Measurements from ENCODE around the gene PHLDB1.
"Not testable (repeated sequence)": the region's sequence is repeated elsewhere in the genome, so short reads cannot be mapped to it uniquely, and the experiment has no call there.

Gene PHLDB1

GRCh38 chr11:118607401-118608359 lies at the start of gene PHLDB1:
Gene PHLDB1 (plus strand): TSS chr11:118607615. CDS start chr11:118613837, 6,222 bp downstream.
- no peak for DNase-seq (ENCODE audit: low read depth)

GRCh38 chr11:118560806-118561205 lies 46.6 kb upstream of the PHLDB1 start:
- no peak for DNase-seq (ENCODE audit: low read depth)

GRCh38 chr11:118565051-118565450 lies 42.4 kb upstream of the PHLDB1 start:
- no peak for DNase-seq (ENCODE audit: low read depth)

- DNase-seq (ENCODE audit: low read depth): no peak
Observed at GRCh38 chr11:118569670-118570069, 37.7 kb upstream of the PHLDB1 start.

GRCh38 chr11:118570787-118571186 lies 36.6 kb upstream of the PHLDB1 start:
- no peak for DNase-seq (ENCODE audit: low read depth)

GRCh38 chr11:118571701-118572060 lies 35.7 kb upstream of the PHLDB1 start:
- DNase-seq (ENCODE audit: low read depth): peak; percentile 5

- peak; percentile 72 for DNase-seq (ENCODE audit: low read depth)
Observed at GRCh38 chr11:118572061-118572980, 35.1 kb upstream of the PHLDB1 start, which contains the start of gene ARCN1. Gene ARCN1 (plus strand): TSS chr11:118572409. CDS start chr11:118572548, 139 bp downstream.

GRCh38 chr11:118572981-118573550 lies 34.3 kb upstream of the PHLDB1 start:
- peak; percentile 18 for DNase-seq (ENCODE audit: low read depth)

- no peak for DNase-seq (ENCODE audit: low read depth)
Observed at GRCh38 chr11:118574636-118575035, 32.8 kb upstream of the PHLDB1 start.

GRCh38 chr11:118577995-118578394 lies 29.4 kb upstream of the PHLDB1 start:
- not testable (repeated sequence) for DNase-seq (ENCODE audit: low read depth)

GRCh38 chr11:118581057-118581456 lies 26.4 kb upstream of the PHLDB1 start:
- DNase-seq (ENCODE audit: low read depth): no peak

GRCh38 chr11:118587952-118588351 lies 19.5 kb upstream of the PHLDB1 start:
- DNase-seq (ENCODE audit: low read depth): no peak

- DNase-seq (ENCODE audit: low read depth): no peak
Observed at GRCh38 chr11:118592616-118593367, 14.6 kb upstream of the PHLDB1 start.

- not testable (repeated sequence) for DNase-seq (ENCODE audit: low read depth)
Observed at GRCh38 chr11:118594984-118595383, 12.4 kb upstream of the PHLDB1 start.

GRCh38 chr11:118596224-118597146 lies 10.9 kb upstream of the PHLDB1 start:
- DNase-seq (ENCODE audit: low read depth): no peak

GRCh38 chr11:118597556-118597955 lies 9.9 kb upstream of the PHLDB1 start:
- no peak for DNase-seq (ENCODE audit: low read depth)

- no peak for DNase-seq (ENCODE audit: low read depth)
Observed at GRCh38 chr11:118602331-118602730, 5.1 kb upstream of the PHLDB1 start.

- DNase-seq (ENCODE audit: low read depth): not testable (repeated sequence)
Observed at GRCh38 chr11:118603709-118604108, 3.7 kb upstream of the PHLDB1 start.

GRCh38 chr11:118604566-118604965 lies 2.8 kb upstream of the PHLDB1 start:
- no peak for DNase-seq (ENCODE audit: low read depth)
